Transverse colon (tissue), 4 donors: Measurements from ENCODE around the gene ASB9. TPM values are rescaled to one million over a fixed set of nuclear protein-coding genes. Genes with fewer than 3 reads are reported as not detected.

Experiments used
- DNase-seq: peaks from one replicate; pipeline ENCODE4 v3.0.0-alpha.2; 2019
- H3K27ac ChIP-seq, 4 donors: fragments of 200-600 bp; sonication (generic); 2 replicates each; pipeline ENCODE4 v1.5.1; 2016 to 2018; ENCODE audit warnings: inconsistent platforms in 4 of 4
- H3K27me3 ChIP-seq: fragments of 200-600 bp; sonication (generic); 2 replicates; pipeline ENCODE4 v1.5.1; 2017; ENCODE audit warnings: inconsistent platforms
- H3K36me3 ChIP-seq, 4 donors: fragments of 200-600 bp; sonication (generic); 2 replicates each; pipeline ENCODE4 v1.5.1; 2017 to 2019; ENCODE audit warnings: inconsistent platforms in 4 of 4
- H3K4me1 ChIP-seq, 4 donors: fragments of 200-600 bp; sonication (generic); 2 replicates each; pipeline ENCODE4 v1.5.1; 2017 to 2020; ENCODE audit warnings: inconsistent platforms in 4 of 4
- H3K4me3 ChIP-seq, 4 donors: fragments of 200-600 bp; sonication (generic); 1 replicate in 1 of 4; 2 replicates in 3 of 4; pipeline versions ENCODE4 v1.5.1 to v1.6.1; 2017 to 2019; ENCODE audit warnings: inconsistent platforms in 4 of 4
- H3K9me3 ChIP-seq, 2 donors: fragments of 200-600 bp; sonication (generic); 2 replicates each; pipeline ENCODE4 v1.5.1; 2017 to 2019; ENCODE audit warnings: inconsistent platforms in 2 of 2
- EP300 ChIP-seq: sonication (generic); formaldehyde crosslinking; IDR thresholded peaks from one replicate; pipeline ENCODE4 v1.6.1; 2017; ENCODE audit warnings: antibody characterized with exemption, low read depth
- POLR2A ChIP-seq: fragments of 450-650 bp; IDR thresholded peaks from one replicate; pipeline ENCODE4 v1.6.1; 2016; ENCODE audit warnings: antibody characterized with exemption, mild to moderate bottlenecking, moderate library complexity
- POLR2AphosphoS5 ChIP-seq, 3 donors: sonication (generic); formaldehyde crosslinking; IDR thresholded peaks; one replicate each; pipeline ENCODE4 v1.6.1; 2016; ENCODE audit warnings: antibody characterized with exemption in 3 of 3
- WGBS, 2 donors: methylation state at CpG; one replicate each; pipeline ENCODE4 v1.1.5; 2018; ENCODE audit warnings: low coverage in 1 of 2; 5-methylcytosine and 5-hydroxymethylcytosine counted together
- in situ Hi-C, 4 donors: fragments of 200-750 bp; cut with MboI; loops; one replicate each; pipeline versions ENCODE4 v1.15.0 to v1.15.1; 2017; ENCODE audit warnings: low sequenced_read_pairs in 3 of 4, low pct_ligation_motif_present in 1 of 4, low pct_unique_long_range_greater_than_20kb in 1 of 4
- intact Hi-C: fragments of 100-400 bp; cut with DNase I; formaldehyde crosslinking; loops from one replicate; pipeline ENCODE4 v1.15.1; 2023; ENCODE audit warnings: low total_unique reads
- total RNA-seq, 4 donors: library from RNA; depleted of rRNA; stranded (reverse); fragments of >200 nt; gene quantifications; one replicate each; pipeline ENCODE4 v1.1.0, GENCODE V29; 2016
- TF ChIP-seq, protein P1 (sequence below), 5 experiments: fragments of 200-600 bp in 3 of 5; fragments of 450-650 bp in 2 of 5; sonication (generic) in 3 of 5; IDR thresholded peaks; 1 replicate in 2 of 5; 2 replicates in 3 of 5; pipeline ENCODE4 v1.5.1; 2016 to 2017; ENCODE audit warnings: antibody characterized with exemption in 5 of 5, inconsistent platforms in 3 of 5, mild to moderate bottlenecking in 2 of 5, moderate library complexity in 1 of 5

Gene ASB9
- total RNA-seq, 4 donors from 2014 or later, result 1.8 to 3.0 (median 2.5) TPM; not detected in 1

DNA sequence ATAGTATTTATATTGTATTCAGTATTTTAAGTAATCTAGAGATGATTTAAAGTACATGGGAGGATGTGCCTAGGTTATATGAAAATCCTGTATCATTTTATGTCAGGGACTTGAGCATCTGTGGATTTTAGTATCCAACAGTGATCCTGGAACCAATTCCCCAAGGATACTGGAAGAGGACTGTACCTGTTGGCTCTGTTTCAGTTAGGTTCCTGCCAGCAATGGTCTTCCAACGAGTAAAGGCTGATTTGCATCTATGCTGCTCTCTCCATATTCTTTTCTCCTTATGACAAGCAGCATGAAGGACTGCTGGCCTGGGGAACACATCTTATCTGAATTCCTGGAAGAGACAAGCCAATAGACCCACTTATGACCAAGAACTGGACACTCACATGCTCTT is 34.9 kb downstream of the ASB9 start:
- in situ Hi-C loops, result loop anchor here in 2 of 4 donors (25.0 kb wide), 1 partner anchor 1198 kb away; the partner anchor contains the start of gene GEMIN8 (in 2 of the 2)

DNA sequence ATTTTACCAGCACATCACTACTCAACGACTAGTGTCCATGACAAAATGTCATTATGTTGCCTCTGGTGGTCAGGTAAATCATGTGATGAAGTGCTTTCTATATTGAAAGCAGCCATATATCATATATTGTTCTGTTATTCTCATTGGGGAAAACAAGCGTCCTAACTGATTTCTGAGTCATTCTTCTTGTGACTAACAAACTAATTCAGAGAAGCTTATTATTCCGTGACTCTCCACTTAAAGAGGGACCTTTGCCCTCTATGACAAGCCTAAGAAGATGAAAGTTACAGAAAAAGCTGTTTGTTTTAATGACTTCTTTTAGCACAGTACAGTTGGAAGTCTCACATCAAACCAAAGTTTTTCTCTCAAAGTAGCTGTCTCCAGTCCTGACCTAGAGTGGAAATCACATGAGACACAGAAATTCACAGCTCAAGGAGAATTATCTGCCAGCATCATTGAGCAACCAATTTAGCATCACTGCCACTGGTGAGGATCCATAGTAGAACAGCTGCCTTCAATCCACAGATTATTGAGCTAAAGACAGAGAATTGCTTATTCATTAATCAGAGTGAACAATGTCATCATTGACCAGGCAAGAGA is 36.4 kb downstream of the ASB9 start:
- H3K4me1 ChIP-seq, result no peaks in the 10 kb centered on the region
- H3K27me3 ChIP-seq, result no peaks in the 10 kb centered on the region
- TF ChIP-seq, protein P1, sequence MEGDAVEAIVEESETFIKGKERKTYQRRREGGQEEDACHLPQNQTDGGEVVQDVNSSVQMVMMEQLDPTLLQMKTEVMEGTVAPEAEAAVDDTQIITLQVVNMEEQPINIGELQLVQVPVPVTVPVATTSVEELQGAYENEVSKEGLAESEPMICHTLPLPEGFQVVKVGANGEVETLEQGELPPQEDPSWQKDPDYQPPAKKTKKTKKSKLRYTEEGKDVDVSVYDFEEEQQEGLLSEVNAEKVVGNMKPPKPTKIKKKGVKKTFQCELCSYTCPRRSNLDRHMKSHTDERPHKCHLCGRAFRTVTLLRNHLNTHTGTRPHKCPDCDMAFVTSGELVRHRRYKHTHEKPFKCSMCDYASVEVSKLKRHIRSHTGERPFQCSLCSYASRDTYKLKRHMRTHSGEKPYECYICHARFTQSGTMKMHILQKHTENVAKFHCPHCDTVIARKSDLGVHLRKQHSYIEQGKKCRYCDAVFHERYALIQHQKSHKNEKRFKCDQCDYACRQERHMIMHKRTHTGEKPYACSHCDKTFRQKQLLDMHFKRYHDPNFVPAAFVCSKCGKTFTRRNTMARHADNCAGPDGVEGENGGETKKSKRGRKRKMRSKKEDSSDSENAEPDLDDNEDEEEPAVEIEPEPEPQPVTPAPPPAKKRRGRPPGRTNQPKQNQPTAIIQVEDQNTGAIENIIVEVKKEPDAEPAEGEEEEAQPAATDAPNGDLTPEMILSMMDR (IDR thresholded peaks at IDR 0.05), result no peak
- TF ChIP-seq POLR2A (no peak), EP300 (no peak), POLR2AphosphoS5 (IDR thresholded peaks at IDR 0.05) (no peak)
- H3K4me3 ChIP-seq, result no peak overlapping the region
- no peaks in the 10 kb centered on the region for H3K36me3 ChIP-seq
- WGBS, 2 donors, result 11 to 35% methylated on average over 2 to 3 of the region's 3 CpGs
- intact Hi-C loops, result no loop called here
- no peaks in the 10 kb centered on the region for H3K9me3 ChIP-seq
- H3K27ac ChIP-seq, result no peak overlapping the region
- in situ Hi-C loops, result loop anchor here in 2 of 4 donors (25.0 kb wide), 1 partner anchor 1196 kb away; the partner anchor contains the start of gene GEMIN8 (in 2 of the 2)
- DNase-seq, result no peak

More for the DNA sequence above, 34.9 kb downstream of the ASB9 start:
- no peak overlapping the region for H3K27ac ChIP-seq
- WGBS, 2 donors, result 33 to 62% methylated on average over 1 of the region's 1 CpG
- DNase-seq, result no peak
- TF ChIP-seq EP300 (no peak), POLR2A (no peak), POLR2AphosphoS5 (IDR thresholded peaks at IDR 0.05) (no peak)
- TF ChIP-seq, protein P1 (IDR thresholded peaks at IDR 0.05), result no peak
- no peaks in the 10 kb centered on the region for H3K27me3 ChIP-seq
- H3K4me3 ChIP-seq, result no peak overlapping the region
- H3K36me3 ChIP-seq, result no peaks in the 10 kb centered on the region
- intact Hi-C loops, result no loop called here
- H3K9me3 ChIP-seq, result no peaks in the 10 kb centered on the region
- H3K4me1 ChIP-seq, result no peaks in the 10 kb centered on the region

DNA sequence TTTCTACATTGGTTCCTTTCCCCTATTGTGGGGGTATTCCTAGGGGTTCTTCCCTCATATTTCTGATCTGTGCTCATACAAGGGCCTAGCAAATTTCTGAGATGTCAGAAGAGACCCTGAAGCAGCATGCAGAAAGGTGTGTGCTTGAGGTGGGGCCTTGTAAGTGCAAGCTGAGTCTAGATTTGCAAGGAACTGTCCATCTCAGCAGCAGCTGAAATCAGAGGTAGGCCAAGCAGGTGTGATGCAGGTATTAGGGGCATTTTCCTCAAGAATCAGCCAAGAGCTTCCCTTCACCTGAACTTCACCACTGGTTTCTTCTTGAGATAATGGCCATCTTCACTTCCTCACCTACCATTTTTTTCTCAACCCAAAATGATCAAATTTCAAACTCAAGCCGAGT is 45.1 kb downstream of the ASB9 start:
- 91% methylated on average over 1 of the region's 1 CpG; no CpG with 5 or more reads in 1 of the 2 donors for WGBS, 2 donors
- H3K4me3 ChIP-seq, result no peak overlapping the region
- TF ChIP-seq POLR2A (no peak), POLR2AphosphoS5 (IDR thresholded peaks at IDR 0.05) (no peak), EP300 (no peak)
- TF ChIP-seq, protein P1 (IDR thresholded peaks at IDR 0.05), result no peak
- DNase-seq, result no peak
- H3K9me3 ChIP-seq, result no peaks in the 10 kb centered on the region
- H3K4me1 ChIP-seq, result no peaks in the 10 kb centered on the region
- intact Hi-C loops, result no loop called here
- no peaks in the 10 kb centered on the region for H3K36me3 ChIP-seq
- no peak overlapping the region for H3K27ac ChIP-seq
- H3K27me3 ChIP-seq, result no peaks in the 10 kb centered on the region
- in situ Hi-C loops, result loop anchor here in 2 of 4 donors (25.0 kb wide), 1 partner anchor 1187 kb away; the partner anchor contains the start of gene GEMIN8 (in 2 of the 2)

DNA sequence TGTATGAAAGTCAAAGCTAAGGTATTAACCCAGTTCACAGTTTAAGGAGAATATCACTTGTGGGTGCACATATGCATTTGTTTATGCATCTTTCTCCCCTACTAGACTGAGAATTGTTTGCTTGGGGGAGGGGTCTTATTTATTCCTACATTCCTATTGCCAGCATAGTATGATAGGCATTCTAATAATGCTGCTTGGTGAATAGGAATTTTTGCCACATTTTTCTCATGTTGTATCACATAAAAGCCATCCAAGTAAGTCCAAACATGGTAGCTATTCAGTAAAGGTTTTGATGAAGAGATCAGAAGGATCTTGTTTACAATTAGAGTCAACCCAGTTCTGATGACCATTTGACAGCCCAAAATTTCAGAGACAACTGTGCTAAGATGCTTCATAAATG is 48.6 kb downstream of the ASB9 start:
- Histone ChIP-seq H3K27me3 (no peaks in the 10 kb centered on the region), H3K27ac (no peak overlapping the region), H3K9me3 (no peaks in the 10 kb centered on the region), H3K4me1 (no peaks in the 10 kb centered on the region), H3K4me3 (no peak overlapping the region), H3K36me3 (no peaks in the 10 kb centered on the region)
- in situ Hi-C loops (no loop called here), intact Hi-C loops (no loop called here)
- TF ChIP-seq EP300, result no peak
- TF ChIP-seq, protein P1 (IDR thresholded peaks at IDR 0.05), result no peak
- no peak for TF ChIP-seq POLR2AphosphoS5 (IDR thresholded peaks at IDR 0.05)
- no peak for TF ChIP-seq POLR2A
- no peak for DNase-seq
